ENCODE measurements around the gene IL17RE. TPM values are rescaled to one million over a fixed set of nuclear protein-coding genes. Genes with fewer than 3 reads are reported as not detected.

The IL17RE gene
- total RNA-seq, 4 donors from 2014 or later: 11.6 to 160 (median 109) TPM

- H3K4me3 ChIP-seq: no peak overlapping the region
- peaks cover 0 to 16% (median 3%) of the 10 kb centered on the region in 4 donors for H3K4me1 ChIP-seq
- H3K36me3 ChIP-seq: peaks cover 0 to 31% (median 0%) of the 10 kb centered on the region in 3 donors
- no peaks in the 10 kb centered on the region for H3K9me3 ChIP-seq
- DNase-seq: no peak
- no peak for TF ChIP-seq POLR2A (IDR thresholded peaks at IDR 0.05)
- TF ChIP-seq, protein P1, sequence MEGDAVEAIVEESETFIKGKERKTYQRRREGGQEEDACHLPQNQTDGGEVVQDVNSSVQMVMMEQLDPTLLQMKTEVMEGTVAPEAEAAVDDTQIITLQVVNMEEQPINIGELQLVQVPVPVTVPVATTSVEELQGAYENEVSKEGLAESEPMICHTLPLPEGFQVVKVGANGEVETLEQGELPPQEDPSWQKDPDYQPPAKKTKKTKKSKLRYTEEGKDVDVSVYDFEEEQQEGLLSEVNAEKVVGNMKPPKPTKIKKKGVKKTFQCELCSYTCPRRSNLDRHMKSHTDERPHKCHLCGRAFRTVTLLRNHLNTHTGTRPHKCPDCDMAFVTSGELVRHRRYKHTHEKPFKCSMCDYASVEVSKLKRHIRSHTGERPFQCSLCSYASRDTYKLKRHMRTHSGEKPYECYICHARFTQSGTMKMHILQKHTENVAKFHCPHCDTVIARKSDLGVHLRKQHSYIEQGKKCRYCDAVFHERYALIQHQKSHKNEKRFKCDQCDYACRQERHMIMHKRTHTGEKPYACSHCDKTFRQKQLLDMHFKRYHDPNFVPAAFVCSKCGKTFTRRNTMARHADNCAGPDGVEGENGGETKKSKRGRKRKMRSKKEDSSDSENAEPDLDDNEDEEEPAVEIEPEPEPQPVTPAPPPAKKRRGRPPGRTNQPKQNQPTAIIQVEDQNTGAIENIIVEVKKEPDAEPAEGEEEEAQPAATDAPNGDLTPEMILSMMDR (IDR thresholded peaks at IDR 0.05): no peak
- no peak overlapping the region for H3K27ac ChIP-seq
- no peaks in the 10 kb centered on the region for H3K27me3 ChIP-seq
These were observed 3.8 kb downstream of the IL17RE start for GRCh38 chr3:9906480-9906879.

DNA sequence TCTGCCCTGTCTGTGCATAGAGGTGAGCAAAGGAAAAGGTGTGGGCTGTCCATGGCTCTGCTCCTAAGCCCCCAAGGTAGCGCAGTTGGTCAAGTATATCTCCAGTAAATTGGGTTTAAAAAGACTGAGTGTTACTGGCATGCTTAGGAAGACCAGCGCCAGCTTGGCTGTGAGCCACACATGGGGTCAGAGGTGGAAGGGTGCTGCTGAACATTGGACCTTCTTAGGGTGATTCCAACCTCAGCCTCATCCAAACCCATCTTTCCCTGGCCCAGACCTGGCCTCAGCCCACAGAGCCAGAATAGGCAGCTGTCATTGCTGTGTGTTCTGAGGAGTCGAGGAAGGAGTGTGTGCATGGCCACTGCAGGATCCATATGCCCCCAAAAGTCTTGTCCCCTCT lies 5.6 kb downstream of the IL17RE start:
- H3K4me3 ChIP-seq: no peak overlapping the region
- H3K4me1 ChIP-seq: peaks cover 0 to 23% (median 0%) of the 10 kb centered on the region in 4 donors
- peaks cover 0 to 36% (median 0%) of the 10 kb centered on the region in 3 donors for H3K36me3 ChIP-seq
- TF ChIP-seq, protein P1 (IDR thresholded peaks at IDR 0.05): no peak
- TF ChIP-seq POLR2A (IDR thresholded peaks at IDR 0.05): no peak
- no peaks in the 10 kb centered on the region for H3K9me3 ChIP-seq
- H3K27me3 ChIP-seq: no peaks in the 10 kb centered on the region
- peak overlapping the region in 1 of 4 donors; percentile 50 for H3K27ac ChIP-seq
- peak in 1 of 3 donors; percentile 62 for DNase-seq

GRCh38 chr3:9909221-9910013 lies 6.8 kb downstream of the IL17RE start:
- no peaks in the 10 kb centered on the region for H3K27me3 ChIP-seq
- H3K36me3 ChIP-seq: peaks cover 0 to 36% (median 0%) of the 10 kb centered on the region in 3 donors
- no peak for DNase-seq
- TF ChIP-seq, protein P1 (IDR thresholded peaks at IDR 0.05): no peak
- TF ChIP-seq POLR2A (IDR thresholded peaks at IDR 0.05): no peak
- no peaks in the 10 kb centered on the region for H3K9me3 ChIP-seq
- H3K4me1 ChIP-seq: peaks cover 0 to 27% (median 1%) of the 10 kb centered on the region in 4 donors
- no peak overlapping the region for H3K27ac ChIP-seq
- no peak overlapping the region for H3K4me3 ChIP-seq

DNA sequence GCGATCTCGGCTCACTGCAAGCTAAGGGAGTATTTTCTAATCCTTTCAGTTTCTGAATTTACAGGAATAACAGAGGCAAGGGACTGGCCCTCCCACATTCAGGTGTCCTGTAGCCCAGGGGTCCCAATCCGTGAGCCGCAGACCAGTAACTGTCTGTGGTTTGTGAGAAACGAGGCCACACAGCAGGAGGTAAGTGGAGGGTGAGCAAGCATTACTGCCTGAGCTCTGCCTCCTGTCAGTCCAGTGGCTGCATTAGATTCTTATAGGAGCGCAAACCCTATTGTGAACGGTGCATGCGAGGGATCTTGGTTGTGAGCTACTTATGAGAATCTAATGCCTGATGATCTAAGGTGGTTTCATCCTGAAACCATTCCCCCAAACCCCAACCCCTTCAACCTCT lies 9.2 kb downstream of the IL17RE start:
- no peaks in the 10 kb centered on the region for H3K9me3 ChIP-seq
- TF ChIP-seq, protein P1 (IDR thresholded peaks at IDR 0.05): no peak
- TF ChIP-seq POLR2A (IDR thresholded peaks at IDR 0.05): no peak
- no peak for DNase-seq
- H3K4me1 ChIP-seq: peaks cover 3 to 50% (median 15%) of the 10 kb centered on the region in 4 donors
- no peak overlapping the region for H3K27ac ChIP-seq
- H3K36me3 ChIP-seq: peaks cover 0 to 33% (median 0%) of the 10 kb centered on the region in 3 donors
- no peaks in the 10 kb centered on the region for H3K27me3 ChIP-seq
- no peak overlapping the region for H3K4me3 ChIP-seq

DNA sequence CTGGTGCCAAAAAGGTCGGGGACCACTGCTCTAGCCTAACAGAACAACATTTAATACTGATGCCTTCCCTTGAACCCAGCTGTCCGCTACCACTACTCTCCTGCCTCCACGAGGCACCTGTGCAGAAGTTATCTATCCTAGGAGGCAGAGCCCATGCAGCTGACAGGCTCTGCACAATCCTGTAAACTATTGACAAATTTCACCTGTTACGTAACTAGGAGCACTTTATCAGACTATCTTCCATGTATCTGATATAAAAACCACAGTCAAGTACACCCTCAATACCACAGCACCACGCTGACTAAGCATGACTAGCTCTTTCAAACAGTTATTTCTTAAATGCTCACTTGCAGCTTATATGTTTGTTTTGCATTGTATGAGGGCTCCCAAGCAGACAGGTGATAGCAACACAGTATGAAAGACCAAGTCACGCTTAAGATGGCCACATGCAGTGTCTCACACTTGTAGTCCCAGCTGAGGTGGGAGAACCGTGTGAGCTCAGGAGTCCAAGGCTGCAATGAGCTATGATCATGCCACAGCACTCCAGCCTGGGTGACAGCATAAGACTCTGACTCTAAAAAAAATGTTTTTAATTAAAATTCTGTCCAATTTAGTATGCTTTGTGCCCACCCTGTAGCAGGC lies 9.8 kb downstream of the IL17RE start:
- TF ChIP-seq, protein P1 (IDR thresholded peaks at IDR 0.05): no peak
- no peak for TF ChIP-seq POLR2A (IDR thresholded peaks at IDR 0.05)
- H3K27ac ChIP-seq: no peak overlapping the region
- H3K36me3 ChIP-seq: peaks cover 0 to 30% (median 0%) of the 10 kb centered on the region in 3 donors
- no peak overlapping the region for H3K4me3 ChIP-seq
- H3K27me3 ChIP-seq: no peaks in the 10 kb centered on the region
- DNase-seq: no peak
- H3K4me1 ChIP-seq: peaks cover 3 to 51% (median 15%) of the 10 kb centered on the region in 4 donors
- H3K9me3 ChIP-seq: no peaks in the 10 kb centered on the region
